Kasumi-1 (cell line): Measurements from ENCODE around the gene ACTR3C.

Experiments used
- DNase-seq, 2 experiments: peaks; one replicate each; lab custom pipeline; 2025; lab: John Stamatoyannopoulos, UW

The ACTR3C gene

GRCh38 chr7:150322833-150323681 is at the start of gene ACTR3C, which contains the start of gene LRRC61:
Gene ACTR3C (minus strand): TSS chr7:150323545. CDS start chr7:150295296, 28,249 bp downstream.
Gene LRRC61 (plus strand): TSS chr7:150323355. CDS start chr7:150336862, 13,507 bp downstream.
- DNase-seq, result no peak

- DNase-seq, result no peak
Measured at GRCh38 chr7:150372271-150373048, 49.1 kb upstream of the ACTR3C start.

GRCh38 chr7:150371996-150372270 is 48.6 kb upstream of the ACTR3C start:
- no peak for DNase-seq

- DNase-seq, result no peak
Measured at GRCh38 chr7:150371131-150371995, 48.0 kb upstream of the ACTR3C start.

- DNase-seq, result no peak
Measured at GRCh38 chr7:150370612-150371071, 47.3 kb upstream of the ACTR3C start.

GRCh38 chr7:150369748-150370501 is 46.6 kb upstream of the ACTR3C start:
- DNase-seq, result no peak

- no peak for DNase-seq
Measured at GRCh38 chr7:150368884-150369747, 45.8 kb upstream of the ACTR3C start.

GRCh38 chr7:150368096-150368883 is 44.9 kb upstream of the ACTR3C start, which contains the start of gene REPIN1:
Gene REPIN1 (plus strand): TSS chr7:150368822. CDS start chr7:150369712, 890 bp downstream.
- DNase-seq, result peak; percentile 63 to 69

GRCh38 chr7:150367677-150368095 is 44.3 kb upstream of the ACTR3C start:
- no peak for DNase-seq

- DNase-seq, result peak; percentile 65 to 67
Measured at GRCh38 chr7:150365673-150366398, 42.5 kb upstream of the ACTR3C start.

- no peak for DNase-seq
Measured at GRCh38 chr7:150365194-150365593, 41.8 kb upstream of the ACTR3C start.

- peak; percentile 91 to 92 for DNase-seq
Measured at GRCh38 chr7:150363872-150364271, 40.5 kb upstream of the ACTR3C start.

- no peak for DNase-seq
Measured at GRCh38 chr7:150363370-150363769, 40.0 kb upstream of the ACTR3C start.

- no peak for DNase-seq
Measured at GRCh38 chr7:150361807-150362621, 38.7 kb upstream of the ACTR3C start.

GRCh38 chr7:150361402-150361801 is 38.1 kb upstream of the ACTR3C start:
- no peak for DNase-seq

GRCh38 chr7:150360363-150361058 is 37.2 kb upstream of the ACTR3C start:
- no peak for DNase-seq
